ENCODE data around the gene NAT8. TPM values are rescaled to one million over a fixed set of nuclear protein-coding genes. Genes with fewer than 3 reads are reported as not detected.

NAT8 gene
- total and polyA plus RNA-seq, 2 of the 13 experiments (the other 11 are each of a cell fraction or from before 2014, with no cell fraction given), result 1.9 to 12.9 TPM

- 3% methylated on average over 4 of the region's 4 CpGs for WGBS (ENCODE audit: low lambda C conversion rate)
- no TSS peak for BruUV-seq (replicated peaks)
- POLR2A ChIA-PET, result no interaction called here
- peak; percentile 68 for ATAC-seq
- Histone ChIP-seq H3K79me2 (ENCODE audit: insufficient read depth, low read length) (no peaks in the 10 kb centered on the region), H3K4me1 (ENCODE audit: insufficient read depth, low read length) (peaks cover 22% of the 10 kb centered on the region), H3K27ac (ENCODE audit: extremely low read length, insufficient read depth, low read length) (no peak overlapping the region), H3K36me3 (replicated peaks in 1 of 2; ENCODE audit: control insufficient read depth in 1 of 2, insufficient read depth in 2 of 2, low read length in 2 of 2) (no peaks in the 10 kb centered on the region), H3K4me2 (ENCODE audit: low read depth, low read length) (peak overlapping the region; percentile 46), H4K20me1 (ENCODE audit: insufficient read depth, low read length) (no peaks in the 10 kb centered on the region), H2AFZ (ENCODE audit: low read length) (no peak overlapping the region), H3K4me3 (replicated peaks in 1 of 3; ENCODE audit: insufficient read depth in 1 of 3, low read depth in 2 of 3, low read length in 3 of 3) (peak overlapping the region in 1 of 3 experiments; percentile 14; a peak in 2 of 6 replicates), H3K9ac (ENCODE audit: insufficient read depth, low read depth, low read length) (no peak overlapping the region), H3K27me3 (ENCODE audit: control insufficient read depth in 1 of 2, insufficient read depth in 2 of 2, low read length in 2 of 2) (no peaks in the 10 kb centered on the region), H3K9me3 (ENCODE audit: low read length) (no peaks in the 10 kb centered on the region)
- intact Hi-C loops (cut with micrococcal nuclease; ENCODE audit: unreplicated experiment), result no loop called here
- CTCF ChIA-PET (ENCODE audit: low intra/inter-chr PET ratio, low total read pairs), result no interaction called here
- DNase-seq (ENCODE audit: low spot score), result peak; percentile 71
- FAIRE-seq, result peak; percentile 60
- in situ Hi-C loops (cut with HindIII; ENCODE audit: extremely low pct_ligation_motif_present, low pct_unique_long_range_greater_than_20kb), result no loop called here
- TF ChIP-seq KMT2B (CRISPR knock-in tag; IDR thresholded peaks at IDR 0.05) (no peak), ZNF572 (CRISPR knock-in tag; IDR thresholded peaks at IDR 0.05) (no peak), HIC2 (CRISPR knock-in tag; IDR thresholded peaks at IDR 0.05; ENCODE audit: low read depth) (no peak), ZNF777 (CRISPR knock-in tag; IDR thresholded peaks at IDR 0.05) (no peak), KLF15 (CRISPR knock-in tag; IDR thresholded peaks at IDR 0.05; ENCODE audit: borderline replicate concordance) (no peak), CEBPG (CRISPR knock-in tag; IDR thresholded peaks at IDR 0.05) (no peak), ZBTB46 (CRISPR knock-in tag; IDR thresholded peaks at IDR 0.05; ENCODE audit: borderline replicate concordance) (no peak), YY1 (IDR thresholded peaks at IDR 0.05; ENCODE audit: insufficient read depth, insufficient replicate concordance, low read depth, low read length) (no peak), KAT2B (IDR thresholded peaks at IDR 0.05; ENCODE audit: borderline replicate concordance, low read depth, low read length) (no peak), HMGXB3 (CRISPR knock-in tag; IDR thresholded peaks at IDR 0.05; ENCODE audit: borderline replicate concordance) (no peak), GMEB1 (CRISPR knock-in tag; IDR thresholded peaks at IDR 0.05; ENCODE audit: borderline replicate concordance) (no peak), FOXA3 (CRISPR knock-in tag; IDR thresholded peaks at IDR 0.05) (peak; percentile 52), ZFY (CRISPR knock-in tag; IDR thresholded peaks at IDR 0.05) (no peak), SMARCC2 (IDR thresholded peaks at IDR 0.05) (no peak), ZNF274 (CRISPR knock-in tag; IDR thresholded peaks at IDR 0.05) (no peak), CENPX (CRISPR knock-in tag; IDR thresholded peaks at IDR 0.05) (no peak)
Observed at GRCh38 chr2:73685764-73686438, 43.7 kb upstream of the NAT8 start.
